ENCODE results near the gene SLC27A6. TPM values are rescaled to one million over a fixed set of nuclear protein-coding genes. Genes with fewer than 3 reads are reported as not detected.

The SLC27A6 gene
- total and polyA plus RNA-seq, 11 donors: 9.0 to 95.1 (median 31.5) TPM

DNA sequence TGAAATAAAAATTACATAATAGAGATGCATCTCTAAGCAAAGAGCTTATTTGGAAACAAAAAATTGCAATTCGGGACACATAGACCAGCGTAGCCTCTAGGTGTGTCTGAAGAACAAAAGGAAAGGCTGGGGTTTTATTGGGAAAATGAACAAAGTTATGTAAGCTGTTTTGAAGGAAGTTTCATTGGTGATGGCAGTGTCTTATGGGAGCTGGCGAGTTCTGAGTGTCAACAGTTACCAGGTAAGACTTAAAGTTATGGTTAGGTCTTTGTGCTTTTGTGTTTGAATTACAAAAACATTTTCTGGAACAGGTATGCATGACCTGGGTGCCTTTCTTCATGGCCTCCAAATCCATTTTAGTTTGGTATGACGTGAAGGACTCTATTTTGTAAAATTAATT is 48.9 kb downstream of the SLC27A6 start:
- H3K36me3 ChIP-seq: peaks cover 0 to 2% (median 0%) of the 10 kb centered on the region in 9 donors
- 85 to 87% (median 87%) methylated on average over 4 of the region's 4 CpGs for WGBS, 4 donors
- DNase-seq: no peak
- no peaks in the 10 kb centered on the region for H3K9me3 ChIP-seq
- H3K27ac ChIP-seq: no peak overlapping the region
- TF ChIP-seq POLR2A (IDR thresholded peaks at IDR 0.05): no peak
- TF ChIP-seq, protein P1, sequence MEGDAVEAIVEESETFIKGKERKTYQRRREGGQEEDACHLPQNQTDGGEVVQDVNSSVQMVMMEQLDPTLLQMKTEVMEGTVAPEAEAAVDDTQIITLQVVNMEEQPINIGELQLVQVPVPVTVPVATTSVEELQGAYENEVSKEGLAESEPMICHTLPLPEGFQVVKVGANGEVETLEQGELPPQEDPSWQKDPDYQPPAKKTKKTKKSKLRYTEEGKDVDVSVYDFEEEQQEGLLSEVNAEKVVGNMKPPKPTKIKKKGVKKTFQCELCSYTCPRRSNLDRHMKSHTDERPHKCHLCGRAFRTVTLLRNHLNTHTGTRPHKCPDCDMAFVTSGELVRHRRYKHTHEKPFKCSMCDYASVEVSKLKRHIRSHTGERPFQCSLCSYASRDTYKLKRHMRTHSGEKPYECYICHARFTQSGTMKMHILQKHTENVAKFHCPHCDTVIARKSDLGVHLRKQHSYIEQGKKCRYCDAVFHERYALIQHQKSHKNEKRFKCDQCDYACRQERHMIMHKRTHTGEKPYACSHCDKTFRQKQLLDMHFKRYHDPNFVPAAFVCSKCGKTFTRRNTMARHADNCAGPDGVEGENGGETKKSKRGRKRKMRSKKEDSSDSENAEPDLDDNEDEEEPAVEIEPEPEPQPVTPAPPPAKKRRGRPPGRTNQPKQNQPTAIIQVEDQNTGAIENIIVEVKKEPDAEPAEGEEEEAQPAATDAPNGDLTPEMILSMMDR (IDR thresholded peaks at IDR 0.05): no peak
- no peak overlapping the region for H3K4me3 ChIP-seq
- peaks cover 0 to 5% (median 0%) of the 10 kb centered on the region in 12 donors for H3K4me1 ChIP-seq
- ATAC-seq: no peak
- intact Hi-C loops (cut with DNase I): no loop called here
- H3K27me3 ChIP-seq: no peaks in the 10 kb centered on the region

DNA sequence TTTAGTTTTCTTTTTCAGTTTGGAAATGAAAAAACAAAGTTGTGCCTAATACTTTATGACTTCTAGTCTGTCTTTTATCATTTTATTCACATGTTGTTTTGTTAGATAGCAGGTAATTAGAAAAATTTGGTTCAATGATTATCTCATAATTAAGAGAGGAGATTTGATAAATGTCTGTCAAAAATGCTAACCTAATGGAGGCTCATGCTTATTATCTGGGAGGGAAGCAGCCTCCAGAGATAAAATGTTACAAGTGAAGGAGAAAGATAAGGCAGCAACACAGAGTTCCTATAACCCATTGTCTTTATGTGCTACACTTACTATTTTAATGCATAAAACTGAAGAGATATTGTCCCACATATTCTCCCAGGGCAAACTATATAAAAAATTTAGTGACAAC is 53.5 kb downstream of the SLC27A6 start:
- Histone ChIP-seq H3K9me3 (no peaks in the 10 kb centered on the region), H3K4me1 (peaks cover 0 to 11% (median 0%) of the 10 kb centered on the region in 12 donors), H3K27ac (no peak overlapping the region), H3K27me3 (no peaks in the 10 kb centered on the region), H3K36me3 (peaks cover 0 to 2% (median 0%) of the 10 kb centered on the region in 9 donors), H3K4me3 (no peak overlapping the region)
- TF ChIP-seq POLR2A (IDR thresholded peaks at IDR 0.05): no peak
- TF ChIP-seq, protein P1 (IDR thresholded peaks at IDR 0.05): no peak
- intact Hi-C loops (cut with DNase I): no loop called here
- DNase-seq (no peak), ATAC-seq (no peak)

DNA sequence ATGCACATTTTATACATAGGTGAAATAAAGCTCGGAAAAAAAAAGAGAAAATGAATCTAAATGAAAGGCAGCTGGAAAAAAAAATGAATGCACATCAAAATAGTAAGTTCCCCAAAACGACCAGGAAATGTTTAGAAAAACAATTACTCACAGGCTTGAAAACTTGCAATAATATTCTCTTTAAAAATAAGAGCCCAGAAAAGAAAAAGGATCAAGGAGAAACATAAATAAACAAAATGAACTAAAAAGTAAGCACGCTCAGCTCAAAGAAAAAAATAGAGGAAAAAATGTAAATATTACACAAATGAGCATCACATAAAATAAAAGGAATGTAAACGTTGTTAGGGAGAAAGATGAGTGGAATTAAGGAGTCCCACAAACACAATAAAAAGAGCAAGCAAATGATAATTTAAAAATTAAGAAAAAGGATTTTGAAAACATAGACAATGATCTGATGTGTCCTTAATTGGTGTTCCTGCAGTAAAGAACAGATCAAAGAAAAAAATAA is 54.2 kb downstream of the SLC27A6 start:
- H3K4me1 ChIP-seq: peaks cover 0 to 11% (median 0%) of the 10 kb centered on the region in 12 donors
- no peaks in the 10 kb centered on the region for H3K9me3 ChIP-seq
- ATAC-seq (no peak), DNase-seq (no peak)
- H3K27me3 ChIP-seq: no peaks in the 10 kb centered on the region
- no peak overlapping the region for H3K4me3 ChIP-seq
- peaks cover 0 to 2% (median 0%) of the 10 kb centered on the region in 9 donors for H3K36me3 ChIP-seq
- H3K27ac ChIP-seq: no peak overlapping the region
- intact Hi-C loops (cut with DNase I): no loop called here
- 58 to 66% (median 59%) methylated on average over 4 of the region's 4 CpGs for WGBS, 4 donors
- no peak for TF ChIP-seq POLR2A (IDR thresholded peaks at IDR 0.05)
- TF ChIP-seq, protein P1 (IDR thresholded peaks at IDR 0.05): no peak

DNA sequence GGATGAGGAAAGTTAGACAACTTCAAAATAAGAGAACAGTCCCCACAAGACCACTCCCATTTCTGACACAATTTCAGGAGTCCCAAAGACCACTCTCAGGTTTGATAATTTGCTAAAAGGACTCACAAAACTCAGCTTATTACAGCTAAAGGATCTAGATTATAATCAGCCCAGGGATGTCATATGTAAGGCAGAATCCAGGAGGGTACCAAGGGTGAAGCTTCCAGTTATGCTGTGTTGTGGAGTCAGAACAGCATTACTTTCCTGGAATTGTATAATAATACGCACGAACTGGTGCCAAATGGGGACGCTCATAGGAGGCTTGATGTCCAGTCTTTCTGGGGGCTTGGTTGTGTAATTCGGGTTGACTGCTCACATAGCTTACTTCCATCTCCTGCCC is 55.4 kb downstream of the SLC27A6 start:
- peaks cover 0 to 11% (median 0%) of the 10 kb centered on the region in 12 donors for H3K4me1 ChIP-seq
- no peaks in the 10 kb centered on the region for H3K9me3 ChIP-seq
- H3K4me3 ChIP-seq: no peak overlapping the region
- no peaks in the 10 kb centered on the region for H3K27me3 ChIP-seq
- H3K36me3 ChIP-seq: peaks cover 0 to 2% (median 0%) of the 10 kb centered on the region in 9 donors
- 91 to 96% (median 94%) methylated on average over 4 of the region's 4 CpGs for WGBS, 4 donors
- TF ChIP-seq POLR2A (IDR thresholded peaks at IDR 0.05): no peak
- TF ChIP-seq, protein P1 (IDR thresholded peaks at IDR 0.05): no peak
- no peak for DNase-seq
- intact Hi-C loops (cut with DNase I): no loop called here
- no peak overlapping the region for H3K27ac ChIP-seq
- ATAC-seq: no peak
